ENCODE measurements around the gene GPX6.
A peak's percentile ranks its signal among the peaks of the same experiment; 100 is the strongest.
"Not testable (repeated sequence)": the region's sequence is repeated elsewhere in the genome, so short reads cannot be mapped to it uniquely, and the experiment has no call there.

Gene GPX6

GRCh38 chr6:28515676-28516075 is at the start of gene GPX6:
Gene GPX6, minus strand, starts transcription at chr6:28515793. Its CDS starts 50 bp downstream, at chr6:28515743.
- no peak for DNase-seq

GRCh38 chr6:28563430-28564095 is 48.0 kb upstream of the GPX6 start:
- no peak for DNase-seq

DNA sequence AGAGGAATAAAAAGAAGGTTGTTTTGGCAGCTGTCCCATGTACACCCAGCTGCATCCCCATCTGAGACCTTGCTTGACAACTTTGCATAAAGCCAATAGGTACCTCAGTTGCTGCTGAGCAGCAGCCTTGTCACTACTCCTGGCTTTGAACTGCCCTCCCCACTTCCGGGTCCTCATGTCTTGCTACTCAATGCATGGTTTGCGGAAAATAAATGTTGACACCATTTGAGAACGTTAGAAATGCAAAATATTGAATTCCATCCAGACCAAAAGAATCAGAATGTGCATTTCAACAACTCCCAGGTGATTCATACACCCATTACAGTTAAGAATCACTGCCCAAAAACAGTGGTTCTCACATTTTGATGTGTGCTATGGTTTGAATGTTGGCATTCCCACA is 43.0 kb upstream of the GPX6 start:
- DNase-seq, result no peak

DNA sequence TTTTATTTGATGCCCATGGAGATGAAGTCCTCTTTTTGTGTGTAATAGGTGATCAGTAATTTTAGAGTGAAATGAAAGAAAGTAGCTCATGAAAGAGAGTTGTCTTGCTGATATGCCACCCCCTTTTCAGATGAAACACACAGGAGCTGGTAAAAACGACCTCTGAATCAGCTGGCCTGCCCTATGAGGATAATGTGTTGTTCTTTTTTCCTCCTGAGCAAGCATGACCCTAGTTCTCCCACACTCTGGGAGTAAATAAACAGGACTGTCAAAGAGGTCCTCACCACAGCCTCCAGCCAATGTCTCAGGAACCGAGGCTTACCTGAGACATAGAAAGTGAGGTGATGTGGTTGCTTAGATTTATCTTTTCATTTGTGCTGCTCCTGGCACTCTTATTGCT is 39.5 kb upstream of the GPX6 start:
- DNase-seq, result no peak

DNA sequence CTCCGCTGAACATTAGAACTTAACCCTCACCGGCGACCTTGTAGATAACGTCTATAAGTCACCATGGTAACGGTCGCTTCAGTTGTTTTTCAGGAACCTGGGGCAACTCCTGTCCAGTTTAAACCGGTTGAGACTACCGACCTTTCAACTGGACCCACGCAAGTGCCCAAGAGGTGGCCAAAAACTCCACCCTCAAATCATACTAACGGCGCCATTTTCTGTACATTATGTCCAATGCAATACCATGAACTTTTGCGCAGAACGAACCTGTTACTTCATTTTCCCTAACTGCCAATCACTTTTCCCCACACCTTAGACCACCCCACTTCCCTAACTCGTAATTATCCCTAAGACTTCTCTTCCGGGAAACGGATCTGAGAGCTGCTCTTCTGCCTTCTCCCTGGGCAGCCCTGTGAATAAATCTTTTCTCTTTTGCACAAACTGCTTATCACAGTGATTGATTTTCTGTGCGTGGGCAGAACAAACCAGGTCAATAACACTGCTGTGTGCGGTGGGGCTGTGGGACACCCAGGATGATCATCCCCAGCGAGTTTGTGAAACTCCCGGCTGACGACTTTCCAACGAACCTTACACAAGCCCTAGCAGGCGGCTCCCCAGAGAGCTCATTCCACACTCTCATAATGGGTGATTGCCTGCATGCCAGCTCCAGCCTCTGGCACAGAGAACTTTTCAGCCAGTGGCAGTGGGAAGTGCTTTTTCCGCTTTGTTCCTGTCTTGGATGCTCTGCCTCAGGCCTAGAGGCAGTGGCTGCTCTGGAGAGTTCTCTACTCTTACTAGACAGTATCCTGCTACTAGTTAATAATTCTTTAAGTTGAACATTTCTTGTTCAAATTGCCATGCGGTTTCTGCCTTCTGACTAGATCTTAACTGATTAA is 38.6 kb upstream of the GPX6 start:
- DNase-seq, result peak; percentile 65

GRCh38 chr6:28553384-28553985 is 37.9 kb upstream of the GPX6 start:
- no peak for DNase-seq

- DNase-seq, result no peak
These were observed 36.5 kb upstream of the GPX6 start for GRCh38 chr6:28551891-28552666.

- DNase-seq, result not testable (repeated sequence)
These were observed 31.4 kb upstream of the GPX6 start for GRCh38 chr6:28547003-28547402.

DNA sequence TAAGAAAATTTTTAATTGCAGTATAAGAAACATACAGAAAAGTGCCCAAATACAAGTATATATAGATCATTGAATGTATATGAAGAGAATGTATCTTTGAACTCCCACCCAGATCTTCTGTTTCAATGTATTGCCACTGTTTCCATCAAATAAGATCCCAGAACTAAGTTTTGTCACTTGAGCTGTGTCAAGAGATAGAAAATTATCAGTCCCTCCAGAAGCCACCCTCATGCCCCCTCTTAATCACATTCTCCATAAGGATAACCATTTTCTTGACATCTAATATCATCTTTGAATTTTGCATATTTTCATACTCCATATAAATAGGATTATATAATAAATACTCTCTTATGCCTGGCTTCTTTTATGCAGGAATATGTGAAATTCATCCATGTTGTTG is 30.4 kb upstream of the GPX6 start:
- DNase-seq, result no peak

DNA sequence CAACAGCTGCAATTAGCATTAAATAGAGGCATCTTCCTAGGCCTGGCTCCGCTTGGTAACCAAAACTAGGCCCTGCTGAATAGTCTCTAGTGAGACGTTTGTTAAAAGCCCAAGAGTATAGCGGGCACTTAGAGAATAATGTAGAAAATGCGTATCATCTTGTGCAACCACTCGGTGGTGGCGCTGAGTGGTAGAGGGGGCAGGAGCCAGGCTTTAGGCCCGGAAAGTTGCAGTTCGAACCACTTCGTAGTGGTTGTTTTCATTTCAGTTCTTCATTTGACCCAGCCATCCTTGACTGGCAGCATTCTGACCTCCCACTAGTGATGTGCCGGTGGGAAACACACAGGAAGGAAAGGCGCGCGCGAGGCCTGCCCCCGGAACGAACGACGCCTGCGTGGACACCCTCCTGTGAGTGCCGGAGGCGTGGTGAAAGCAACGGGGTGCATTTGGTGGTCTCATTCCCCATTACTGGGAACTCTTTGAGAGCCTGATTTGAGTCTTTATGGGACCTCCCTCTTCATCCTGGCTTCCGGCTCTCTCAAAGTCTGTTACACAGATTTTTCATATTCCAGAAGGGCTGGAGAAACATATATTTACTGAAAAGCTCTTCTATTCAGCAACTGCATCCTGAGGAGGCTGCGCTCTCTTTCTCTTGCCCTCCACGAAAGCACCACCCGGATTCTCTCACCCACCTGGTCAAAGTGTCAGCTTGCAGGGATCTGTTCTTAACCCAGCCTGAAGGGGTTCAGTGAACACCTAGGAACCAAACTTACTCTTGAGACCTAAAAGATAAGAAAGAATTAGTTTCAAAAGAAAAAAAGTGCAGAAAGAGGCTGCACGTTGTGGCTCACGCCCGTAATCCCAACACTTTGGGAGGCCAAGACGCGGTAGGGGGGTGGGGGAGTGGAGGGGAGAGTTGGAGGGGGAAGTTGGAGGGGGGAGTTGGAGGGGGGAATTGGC is 28.3 kb upstream of the GPX6 start:
- DNase-seq, result peak; percentile 73

DNA sequence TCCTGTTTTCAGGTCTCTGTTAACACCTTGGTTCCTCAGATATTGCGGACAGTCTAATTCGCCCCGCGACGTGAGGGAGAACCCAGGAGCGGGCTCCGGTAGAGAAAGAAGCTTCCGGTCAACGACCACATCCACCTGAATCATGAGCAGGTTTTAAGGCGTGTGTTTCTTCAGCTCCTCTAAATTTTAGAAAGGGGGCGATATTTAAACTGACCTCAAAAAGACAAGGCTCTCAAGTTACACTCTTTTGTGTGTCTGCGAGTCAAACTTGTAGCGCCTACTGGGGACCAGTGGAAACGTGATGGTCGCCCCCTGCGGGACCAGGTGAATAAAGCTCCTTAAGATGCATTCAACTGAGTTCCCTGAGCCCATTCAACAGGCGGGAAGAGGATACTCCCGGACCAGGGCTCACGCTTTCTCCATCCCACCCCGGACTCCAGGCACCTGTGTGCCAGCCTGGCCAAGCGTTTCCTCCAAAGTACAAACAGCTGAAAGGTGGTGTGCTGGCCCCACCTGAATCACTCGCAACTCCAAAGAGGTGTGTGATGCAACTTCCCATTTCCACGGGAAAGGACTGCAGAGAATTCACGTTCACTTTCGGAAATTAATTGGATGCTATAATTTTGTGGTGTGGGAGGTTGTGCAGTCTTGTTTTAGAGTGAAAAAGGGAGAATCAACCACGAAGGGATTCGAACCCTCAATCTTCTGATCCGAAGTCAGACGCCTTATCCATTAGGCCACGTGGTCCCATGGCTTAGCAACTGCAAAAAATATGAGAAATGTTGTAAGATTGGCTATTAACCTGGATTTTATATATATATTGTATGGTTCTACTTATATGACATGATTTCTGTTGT is 27.1 kb upstream of the GPX6 start:
- peak; percentile 84 for DNase-seq

- DNase-seq, result no peak
These were observed 26.4 kb upstream of the GPX6 start for GRCh38 chr6:28541996-28542395.

DNA sequence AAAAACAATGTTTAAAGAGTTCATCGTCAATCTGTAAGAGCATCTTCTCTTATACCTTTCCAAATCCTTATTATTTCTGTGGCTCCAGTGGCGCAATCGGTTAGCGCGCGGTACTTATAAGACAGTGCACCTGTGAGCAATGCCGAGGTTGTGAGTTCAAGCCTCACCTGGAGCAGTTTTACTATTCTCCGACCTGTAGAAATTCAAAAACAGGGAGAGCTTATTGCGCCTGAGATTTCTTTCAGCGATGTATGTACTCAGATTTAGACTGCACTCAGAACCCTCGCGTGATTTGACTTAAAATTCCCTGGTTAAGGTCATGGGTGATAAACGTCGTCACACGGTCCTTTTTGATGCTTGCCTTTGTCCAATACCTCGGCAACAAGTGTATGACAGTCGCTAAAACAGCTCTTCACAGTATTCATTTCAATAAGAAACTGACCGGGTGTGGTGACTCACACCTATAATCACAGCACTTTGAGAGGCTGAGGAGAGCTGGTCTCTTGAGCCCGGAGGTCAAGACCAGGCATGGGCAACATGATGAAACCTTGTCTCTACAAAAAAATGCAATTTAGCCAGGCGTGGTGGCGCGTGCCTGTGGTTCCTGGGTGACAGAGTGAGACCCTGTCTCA is 22.0 kb upstream of the GPX6 start:
- peak; percentile 89 for DNase-seq

- DNase-seq, result peak; percentile 89
These were observed 21.5 kb upstream of the GPX6 start for GRCh38 chr6:28537065-28537464.

- no peak for DNase-seq
These were observed 19.3 kb upstream of the GPX6 start for GRCh38 chr6:28534875-28535274.

GRCh38 chr6:28534306-28534705 is 18.7 kb upstream of the GPX6 start:
- DNase-seq, result no peak

- DNase-seq, result no peak
These were observed 16.0 kb upstream of the GPX6 start for GRCh38 chr6:28531479-28532128.

DNA sequence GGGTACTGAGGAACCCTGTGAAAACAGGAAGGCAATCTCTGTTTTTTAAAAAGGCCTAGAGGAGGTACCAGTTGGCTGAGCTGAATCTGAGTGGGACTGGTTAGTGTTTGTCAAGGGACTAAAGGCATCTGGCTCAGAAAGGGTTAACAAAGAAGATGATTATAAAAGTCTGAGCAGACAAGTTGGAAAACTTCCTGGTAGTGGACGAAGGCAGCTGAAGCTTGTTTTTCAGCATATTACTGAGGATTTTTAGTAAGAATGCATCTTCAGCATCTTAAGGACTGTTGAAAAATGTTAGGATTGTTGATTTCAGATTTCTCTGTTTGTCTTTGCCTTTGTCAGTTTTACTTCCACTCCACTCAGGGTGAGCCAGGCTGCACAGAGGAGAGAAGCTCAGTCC is 15.2 kb upstream of the GPX6 start:
- DNase-seq, result no peak

- DNase-seq, result no peak
These were observed 10.0 kb upstream of the GPX6 start, which contains the start of gene GPX5 for GRCh38 chr6:28525496-28526039. Gene GPX5, plus strand, starts transcription at chr6:28525881. Its CDS starts 133 bp downstream, at chr6:28526014.
